Suprapubic skin (tissue), 4 donors: ENCODE data around the gene RBMXL2. TPM values are rescaled to one million over a fixed set of nuclear protein-coding genes. Genes with fewer than 3 reads are reported as not detected.

ENCODE experiments used
- DNase-seq, 2 donors: peaks; one replicate each; pipeline ENCODE4 v3.0.0-alpha.2; 2019; ENCODE audit warnings: low spot score in 2 of 2
- H3K27ac ChIP-seq: fragments of 200-600 bp; sonication (generic); one replicate; pipeline ENCODE4 v1.5.1; 2019
- H3K27me3 ChIP-seq: fragments of 200-600 bp; sonication (generic); one replicate; pipeline ENCODE4 v1.5.1; 2019
- H3K36me3 ChIP-seq: fragments of 200-600 bp; sonication (generic); one replicate; pipeline ENCODE4 v1.5.1; 2019
- H3K4me1 ChIP-seq: fragments of 200-600 bp; sonication (generic); one replicate; pipeline ENCODE4 v1.5.1; 2019
- H3K4me3 ChIP-seq: fragments of 200-600 bp; sonication (generic); one replicate; pipeline ENCODE4 v1.5.1; 2019; ENCODE audit warnings: mild to moderate bottlenecking
- H3K9me3 ChIP-seq: fragments of 200-600 bp; sonication (generic); one replicate; pipeline ENCODE4 v1.5.1; 2019
- CTCF ChIP-seq, 2 donors: fragments of 200-600 bp in 1 of 2; fragments of 450-650 bp in 1 of 2; sonication (generic) in 1 of 2; IDR thresholded peaks; one replicate each; pipeline ENCODE4 v1.5.1; 2016 to 2019; ENCODE audit warnings: antibody characterized with exemption in 2 of 2, mild to moderate bottlenecking in 1 of 2, moderate library complexity in 1 of 2
- EP300 ChIP-seq: sonication (generic); formaldehyde crosslinking; IDR thresholded peaks from one replicate; pipeline ENCODE4 v1.6.1; 2017; ENCODE audit warnings: antibody characterized with exemption
- POLR2A ChIP-seq, 2 donors: fragments of 450-650 bp; IDR thresholded peaks; one replicate each; pipeline ENCODE4 v1.6.1; 2017; ENCODE audit warnings: antibody characterized with exemption in 2 of 2, mild to moderate bottlenecking in 2 of 2, moderate library complexity in 2 of 2
- POLR2AphosphoS5 ChIP-seq, 3 donors: sonication (generic); formaldehyde crosslinking; IDR thresholded peaks; one replicate each; pipeline ENCODE4 v1.6.1; 2017; ENCODE audit warnings: antibody characterized with exemption in 3 of 3
- WGBS: methylation state at CpG from one replicate; pipeline ENCODE4 v1.1.5; 2018; 5-methylcytosine and 5-hydroxymethylcytosine counted together
- total RNA-seq, 4 donors: library from RNA; depleted of rRNA; stranded (reverse); fragments of >200 nt; gene quantifications; one replicate each; pipeline ENCODE4 v1.1.0, GENCODE V29; 2016

Gene RBMXL2
- not detected for total RNA-seq

GRCh38 chr11:7088921-7089320 is at the start of gene RBMXL2:
Gene RBMXL2, plus strand, starts transcription at chr11:7088998. Its CDS starts 123 bp downstream, at chr11:7089121.
- 81% methylated on average over 33 of the region's 45 CpGs for WGBS

GRCh38 chr11:7046474-7047175 is 42.2 kb upstream of the RBMXL2 start:
- no peaks in the 10 kb centered on the region for H3K36me3 ChIP-seq
- H3K4me1 ChIP-seq = no peaks in the 10 kb centered on the region
- no peaks in the 10 kb centered on the region for H3K27me3 ChIP-seq
- no peak overlapping the region for H3K27ac ChIP-seq
- no peak for DNase-seq
- no peak overlapping the region for H3K4me3 ChIP-seq
- no peak for TF ChIP-seq POLR2AphosphoS5 (IDR thresholded peaks at IDR 0.05)
- TF ChIP-seq EP300 = no peak
- TF ChIP-seq CTCF (IDR thresholded peaks at IDR 0.05) = no peak
- TF ChIP-seq POLR2A (IDR thresholded peaks at IDR 0.05) = no peak
- no peaks in the 10 kb centered on the region for H3K9me3 ChIP-seq
- WGBS = 47% methylated on average over 3 of the region's 3 CpGs

More at GRCh38 chr11:7088921-7089320, at the start of gene RBMXL2:
- Histone ChIP-seq H3K4me1 (no peaks in the 10 kb centered on the region), H3K27ac (no peak within 1 kb of the TSS), H3K27me3 (peaks cover 6% of the 10 kb centered on the region), H3K36me3 (no peaks in the 10 kb centered on the region), H3K4me3 (no peak within 1 kb of the TSS), H3K9me3 (no peaks in the 10 kb centered on the region)
- peak; percentile 54 to 76 for DNase-seq
- no peak for TF ChIP-seq POLR2AphosphoS5 (IDR thresholded peaks at IDR 0.05)
- TF ChIP-seq POLR2A (IDR thresholded peaks at IDR 0.05) = no peak
- TF ChIP-seq EP300 = no peak
- TF ChIP-seq CTCF (IDR thresholded peaks at IDR 0.05) = no peak

- Histone ChIP-seq H3K27ac (no peak overlapping the region), H3K4me1 (no peaks in the 10 kb centered on the region), H3K9me3 (no peaks in the 10 kb centered on the region), H3K36me3 (no peaks in the 10 kb centered on the region), H3K4me3 (no peak overlapping the region), H3K27me3 (no peaks in the 10 kb centered on the region)
- DNase-seq = no peak
- TF ChIP-seq EP300 (no peak), CTCF (IDR thresholded peaks at IDR 0.05) (no peak), POLR2AphosphoS5 (IDR thresholded peaks at IDR 0.05) (no peak), POLR2A (IDR thresholded peaks at IDR 0.05) (no peak)
- WGBS = 84% methylated on average over 1 of the region's 1 CpG
Observed at GRCh38 chr11:7050191-7050590, 38.6 kb upstream of the RBMXL2 start.

GRCh38 chr11:7056828-7057513 is 31.8 kb upstream of the RBMXL2 start:
- WGBS = 79% methylated on average over 6 of the region's 6 CpGs
- Histone ChIP-seq H3K4me1 (no peaks in the 10 kb centered on the region), H3K4me3 (no peak overlapping the region), H3K9me3 (no peaks in the 10 kb centered on the region), H3K27ac (no peak overlapping the region), H3K36me3 (no peaks in the 10 kb centered on the region), H3K27me3 (no peaks in the 10 kb centered on the region)
- DNase-seq = no peak
- TF ChIP-seq POLR2AphosphoS5 (IDR thresholded peaks at IDR 0.05) = no peak
- no peak for TF ChIP-seq CTCF (IDR thresholded peaks at IDR 0.05)
- no peak for TF ChIP-seq POLR2A (IDR thresholded peaks at IDR 0.05)
- no peak for TF ChIP-seq EP300

- no peaks in the 10 kb centered on the region for H3K9me3 ChIP-seq
- no peaks in the 10 kb centered on the region for H3K4me1 ChIP-seq
- no peaks in the 10 kb centered on the region for H3K36me3 ChIP-seq
- 20% methylated on average over 2 of the region's 2 CpGs for WGBS
- TF ChIP-seq POLR2A (IDR thresholded peaks at IDR 0.05) (no peak), CTCF (IDR thresholded peaks at IDR 0.05) (no peak), POLR2AphosphoS5 (IDR thresholded peaks at IDR 0.05) (no peak), EP300 (no peak)
- H3K27ac ChIP-seq = no peak overlapping the region
- no peaks in the 10 kb centered on the region for H3K27me3 ChIP-seq
- no peak for DNase-seq
- H3K4me3 ChIP-seq = no peak overlapping the region
Observed at GRCh38 chr11:7057641-7058040, 31.2 kb upstream of the RBMXL2 start.
